GM12864 (cell line): ENCODE measurements around the gene ALOX15.
"Not testable (repeated sequence)": the region's sequence is repeated elsewhere in the genome, so short reads cannot be mapped to it uniquely, and the experiment has no call there.

Source experiments
- DNase-seq: peaks from one replicate; pipeline ENCODE4 v3.0.0-alpha.2; 2011; ENCODE audit warnings: low read depth
- H3K4me3 ChIP-seq: 2 replicates; pipeline ENCODE4 v1.5.1; 2011; ENCODE audit warnings: mild to moderate bottlenecking, low read depth, low read length, control low read depth
- CTCF ChIP-seq: IDR thresholded peaks from 2 replicates; pipeline ENCODE4 v1.5.1; 2011; ENCODE audit warnings: low read depth, mild to moderate bottlenecking, moderate library complexity, low read length, control low read depth, inconsistent platforms; ENCODE audit errors: missing control alignments

Gene ALOX15, protein sequence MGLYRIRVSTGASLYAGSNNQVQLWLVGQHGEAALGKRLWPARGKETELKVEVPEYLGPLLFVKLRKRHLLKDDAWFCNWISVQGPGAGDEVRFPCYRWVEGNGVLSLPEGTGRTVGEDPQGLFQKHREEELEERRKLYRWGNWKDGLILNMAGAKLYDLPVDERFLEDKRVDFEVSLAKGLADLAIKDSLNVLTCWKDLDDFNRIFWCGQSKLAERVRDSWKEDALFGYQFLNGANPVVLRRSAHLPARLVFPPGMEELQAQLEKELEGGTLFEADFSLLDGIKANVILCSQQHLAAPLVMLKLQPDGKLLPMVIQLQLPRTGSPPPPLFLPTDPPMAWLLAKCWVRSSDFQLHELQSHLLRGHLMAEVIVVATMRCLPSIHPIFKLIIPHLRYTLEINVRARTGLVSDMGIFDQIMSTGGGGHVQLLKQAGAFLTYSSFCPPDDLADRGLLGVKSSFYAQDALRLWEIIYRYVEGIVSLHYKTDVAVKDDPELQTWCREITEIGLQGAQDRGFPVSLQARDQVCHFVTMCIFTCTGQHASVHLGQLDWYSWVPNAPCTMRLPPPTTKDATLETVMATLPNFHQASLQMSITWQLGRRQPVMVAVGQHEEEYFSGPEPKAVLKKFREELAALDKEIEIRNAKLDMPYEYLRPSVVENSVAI

GRCh38 chr17:4641297-4642195 lies at the start of gene ALOX15:
ALOX15 (minus strand) TSS chr17:4641678; CDS start chr17:4641651, 27 bp downstream.
- H3K4me3 ChIP-seq = no peak within 1 kb of the TSS
- TF ChIP-seq CTCF = no peak
- DNase-seq = no peak

GRCh38 chr17:4690745-4691144 lies 49.3 kb upstream of the ALOX15 start:
- no peak for TF ChIP-seq CTCF
- DNase-seq = no peak
- no peak overlapping the region for H3K4me3 ChIP-seq

GRCh38 chr17:4689872-4690271 lies 48.4 kb upstream of the ALOX15 start:
- DNase-seq, H3K4me3 ChIP-seq: not testable (repeated sequence)

DNA sequence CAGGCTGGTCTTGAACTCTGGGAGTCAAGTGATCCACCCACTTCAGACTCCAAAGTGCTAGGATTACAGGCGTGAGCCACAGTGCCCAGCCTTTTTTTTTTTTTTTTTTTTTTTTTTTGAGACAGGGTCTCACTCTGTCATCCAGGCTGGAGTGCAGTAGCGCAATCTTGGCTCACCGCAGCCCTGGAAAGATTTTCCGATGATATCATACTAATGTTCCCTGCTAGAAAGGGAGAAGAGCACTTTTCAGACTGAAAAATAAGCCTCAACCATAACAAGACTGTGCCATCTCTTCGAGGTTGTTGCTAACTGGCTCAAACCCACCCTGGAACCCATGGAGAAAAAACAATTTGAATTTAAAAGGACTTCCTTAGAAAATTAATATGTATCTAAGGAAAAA lies 42.3 kb upstream of the ALOX15 start:
- not testable (repeated sequence) for DNase-seq, H3K4me3 ChIP-seq

- DNase-seq = no peak
- H3K4me3 ChIP-seq = no peak overlapping the region
- TF ChIP-seq CTCF = no peak
These were observed 38.2 kb upstream of the ALOX15 start for GRCh38 chr17:4679658-4680057.

DNA sequence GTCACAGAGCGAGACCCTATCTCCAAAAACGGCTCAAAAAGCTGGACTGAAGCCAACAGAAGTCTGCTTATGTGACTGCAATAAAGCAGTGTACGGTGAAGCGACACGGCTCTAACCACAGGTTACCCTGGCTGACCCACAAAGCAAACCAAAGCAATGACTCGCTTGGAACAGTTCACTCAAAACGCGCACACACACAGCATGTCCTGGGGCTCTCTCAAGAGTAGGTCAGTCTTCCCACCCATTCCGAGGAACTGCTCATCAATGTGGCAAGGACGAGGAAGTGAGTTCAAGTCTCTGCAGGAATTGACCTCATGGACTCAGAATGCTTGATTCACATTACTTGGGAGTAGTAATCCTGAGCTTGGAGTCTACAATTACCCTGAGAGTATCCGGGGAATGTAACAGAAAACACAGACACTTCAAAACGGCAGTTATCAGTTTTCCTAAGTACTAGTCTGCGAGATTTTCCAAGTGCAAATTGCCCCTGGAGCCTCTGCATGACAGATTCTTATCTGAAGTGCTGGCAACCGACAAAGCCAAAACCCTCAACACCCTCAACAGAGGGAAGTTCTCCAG lies 37.1 kb upstream of the ALOX15 start:
- H3K4me3 ChIP-seq = no peak overlapping the region
- TF ChIP-seq CTCF = no peak
- DNase-seq = no peak

DNA sequence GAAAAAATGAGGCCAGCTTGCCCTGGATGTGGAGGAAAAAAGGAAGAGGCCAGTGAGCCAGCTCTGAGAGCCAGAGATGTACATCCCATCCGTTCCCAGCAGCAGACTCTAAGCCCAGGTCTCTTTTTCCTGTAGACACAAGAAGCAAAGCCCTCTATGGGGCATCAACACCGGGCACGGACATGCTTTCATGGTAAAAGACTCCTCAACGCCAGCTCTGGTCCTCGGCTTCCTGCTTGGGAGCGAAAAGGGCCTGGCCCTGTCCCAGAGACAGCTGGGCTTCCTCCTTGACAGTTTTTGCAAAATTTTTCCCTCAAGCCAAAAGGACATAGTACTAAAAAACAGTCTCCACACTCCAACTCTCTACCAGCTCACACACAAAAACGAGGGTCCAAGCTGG lies 35.3 kb upstream of the ALOX15 start:
- no peak for TF ChIP-seq CTCF

More for the DNA sequence above, 35.3 kb upstream of the ALOX15 start:
- DNase-seq = no peak
- H3K4me3 ChIP-seq = no peak overlapping the region
